Effector CD8-positive, alpha-beta T cell (primary cell): ENCODE results near the gene DCAF5.
"Not testable (repeated sequence)": the region's sequence is repeated elsewhere in the genome, so short reads cannot be mapped to it uniquely, and the experiment has no call there.

Experiments
- DNase-seq: peaks from one replicate; lab custom pipeline; 2025; lab: John Stamatoyannopoulos, UW
- total RNA-seq, 4 experiments: gene quantifications; one replicate each; lab custom pipeline; 2026; lab: John Stamatoyannopoulos, UW

Gene DCAF5
- 106 to 133 (median 118) reads per million in 4 experiments for total RNA-seq

- peak; percentile 81 for DNase-seq
These were observed at the start of gene DCAF5 for GRCh38 chr14:69152902-69153151. Gene DCAF5 (minus strand): TSS chr14:69153119. CDS start chr14:69152978, 141 bp downstream.

- no peak for DNase-seq
These were observed 46.9 kb upstream of the DCAF5 start for GRCh38 chr14:69199786-69200185.

- no peak for DNase-seq
These were observed 40.8 kb upstream of the DCAF5 start for GRCh38 chr14:69193721-69194120.

- DNase-seq: peak; percentile 41
These were observed 38.6 kb upstream of the DCAF5 start, which contains the start of gene EXD2 for GRCh38 chr14:69191340-69192111. Gene EXD2 (plus strand): TSS chr14:69191498. CDS start chr14:69209471, 17,973 bp downstream.

DNA sequence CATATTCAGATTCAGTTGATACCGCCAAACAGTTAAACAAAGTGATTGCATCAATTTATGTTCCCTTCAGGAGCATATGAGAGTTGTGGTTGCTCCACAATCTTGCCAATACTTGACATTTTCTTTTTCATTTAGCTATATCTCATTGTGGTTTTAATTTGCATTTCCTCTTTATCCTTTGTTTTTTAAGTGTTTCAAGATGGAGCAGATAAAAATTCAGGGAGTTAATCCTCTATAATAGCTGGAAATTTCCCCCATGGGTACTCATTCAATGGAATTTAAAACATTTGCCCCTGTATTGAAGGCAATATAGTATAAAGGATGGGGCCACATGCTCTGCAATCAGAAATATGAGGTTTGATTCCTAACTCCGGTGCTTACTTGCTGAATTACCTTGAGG lies 37.3 kb upstream of the DCAF5 start:
- DNase-seq: no peak

- no peak for DNase-seq
These were observed 30.8 kb upstream of the DCAF5 start for GRCh38 chr14:69183735-69184134.

DNA sequence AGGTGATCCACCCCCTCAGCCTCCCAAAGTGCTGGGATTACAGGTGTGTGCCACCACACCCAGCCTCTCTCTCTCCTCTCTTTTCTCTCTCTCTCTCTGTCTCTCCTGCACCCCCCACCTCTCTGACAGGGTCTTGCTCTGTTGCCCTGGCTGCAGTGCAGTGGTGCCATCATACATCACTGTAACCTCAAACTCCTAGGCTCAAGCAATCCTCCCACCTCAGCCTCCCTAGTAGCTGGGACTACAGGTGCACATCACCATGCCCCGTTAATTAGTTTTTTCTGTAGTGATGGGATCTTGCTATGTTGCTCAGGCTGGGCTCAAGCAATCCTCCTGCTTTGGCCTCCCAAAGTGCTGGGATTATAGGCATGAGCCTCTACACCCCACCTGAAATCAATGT lies 29.7 kb upstream of the DCAF5 start:
- not testable (repeated sequence) for DNase-seq

DNA sequence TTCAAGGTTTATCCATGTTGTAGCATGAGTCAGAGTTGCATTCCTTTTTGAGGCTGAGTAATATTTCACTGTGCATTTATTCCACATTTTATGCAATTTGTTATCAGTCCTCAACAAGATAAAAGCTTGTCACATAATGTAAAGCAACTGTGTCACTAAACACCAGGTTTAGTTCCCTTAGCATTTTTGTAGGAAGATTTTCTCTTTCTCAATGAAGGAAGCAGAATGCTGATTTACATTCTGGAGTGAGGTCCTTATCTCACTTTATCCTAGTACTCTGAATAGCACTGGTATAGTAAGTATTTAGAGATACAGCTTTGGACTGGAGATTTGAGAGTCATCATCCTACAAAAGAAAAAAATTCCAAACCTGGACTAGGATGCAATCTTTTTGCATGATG lies 28.6 kb upstream of the DCAF5 start:
- no peak for DNase-seq

GRCh38 chr14:69175130-69175529 lies 22.2 kb upstream of the DCAF5 start:
- no peak for DNase-seq

GRCh38 chr14:69171569-69171968 lies 18.6 kb upstream of the DCAF5 start:
- no peak for DNase-seq

GRCh38 chr14:69170839-69171238 lies 17.9 kb upstream of the DCAF5 start:
- DNase-seq: no peak

GRCh38 chr14:69165787-69166186 lies 12.9 kb upstream of the DCAF5 start:
- not testable (repeated sequence) for DNase-seq

GRCh38 chr14:69161590-69161989 lies 8.7 kb upstream of the DCAF5 start:
- no peak for DNase-seq

GRCh38 chr14:69156224-69156623 lies 3.3 kb upstream of the DCAF5 start:
- DNase-seq: no peak

GRCh38 chr14:69154779-69155178 lies 1.9 kb upstream of the DCAF5 start:
- DNase-seq: no peak

DNA sequence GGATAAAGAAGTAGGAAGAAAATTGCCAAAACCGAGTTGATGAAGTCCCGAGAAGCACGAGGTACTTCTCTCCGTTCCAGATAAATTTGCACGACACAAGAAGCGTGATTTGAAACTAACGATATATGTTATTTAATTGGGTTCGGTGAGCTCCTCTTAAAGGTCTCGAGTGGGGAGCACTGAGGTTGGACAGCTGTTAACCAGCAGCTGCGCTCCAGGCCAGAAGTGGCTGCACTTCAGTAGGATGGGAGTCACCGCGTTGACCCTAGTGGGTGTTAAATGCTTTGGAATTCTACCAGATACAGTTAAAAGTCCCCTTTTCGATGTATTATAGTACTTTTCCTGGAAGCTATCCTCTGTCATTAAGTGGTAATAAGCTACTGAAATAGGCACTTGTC lies 953 bp upstream of the DCAF5 start:
- DNase-seq: no peak

- no peak for DNase-seq
These were observed 393 bp upstream of the DCAF5 start for GRCh38 chr14:69153152-69153872.

GRCh38 chr14:69152181-69152901 lies 578 bp downstream of the DCAF5 start:
- peak; percentile 55 for DNase-seq

DNA sequence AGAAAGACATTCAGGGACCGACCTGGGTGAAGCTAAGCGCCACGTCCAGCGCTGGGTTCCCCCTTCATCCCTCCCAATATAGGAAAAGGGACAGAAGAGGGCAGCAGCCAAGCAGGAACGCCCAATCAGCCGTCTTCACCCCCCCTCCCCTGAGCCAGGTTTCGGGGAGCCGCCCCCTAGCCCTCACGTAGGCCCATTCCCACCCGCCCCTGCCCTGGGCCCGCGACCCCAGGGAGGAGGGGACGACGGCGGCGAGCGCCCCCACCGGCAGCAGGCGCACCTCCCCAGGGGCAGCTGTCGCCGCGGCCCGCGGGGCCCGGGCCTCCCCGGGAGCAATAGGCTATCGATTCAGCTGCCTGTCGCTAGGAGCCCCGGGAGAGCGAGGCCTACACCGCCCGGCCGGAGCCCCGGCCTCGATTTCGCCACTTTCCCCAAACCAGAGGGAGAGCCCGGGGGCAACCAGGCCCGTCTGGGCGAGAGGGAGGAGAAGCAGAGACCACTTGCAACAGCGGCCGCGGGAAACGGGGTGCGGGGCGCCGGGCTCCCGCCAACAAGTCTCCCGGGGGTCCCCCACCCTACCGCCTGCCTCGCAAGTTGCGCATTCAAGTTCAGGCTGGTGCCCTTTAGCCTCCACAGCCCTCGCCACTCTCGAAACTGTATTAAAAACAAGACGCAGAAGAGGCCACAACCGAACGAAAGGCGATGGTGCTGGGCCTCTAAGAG lies 1.3 kb downstream of the DCAF5 start:
- DNase-seq: peak; percentile 74

DNA sequence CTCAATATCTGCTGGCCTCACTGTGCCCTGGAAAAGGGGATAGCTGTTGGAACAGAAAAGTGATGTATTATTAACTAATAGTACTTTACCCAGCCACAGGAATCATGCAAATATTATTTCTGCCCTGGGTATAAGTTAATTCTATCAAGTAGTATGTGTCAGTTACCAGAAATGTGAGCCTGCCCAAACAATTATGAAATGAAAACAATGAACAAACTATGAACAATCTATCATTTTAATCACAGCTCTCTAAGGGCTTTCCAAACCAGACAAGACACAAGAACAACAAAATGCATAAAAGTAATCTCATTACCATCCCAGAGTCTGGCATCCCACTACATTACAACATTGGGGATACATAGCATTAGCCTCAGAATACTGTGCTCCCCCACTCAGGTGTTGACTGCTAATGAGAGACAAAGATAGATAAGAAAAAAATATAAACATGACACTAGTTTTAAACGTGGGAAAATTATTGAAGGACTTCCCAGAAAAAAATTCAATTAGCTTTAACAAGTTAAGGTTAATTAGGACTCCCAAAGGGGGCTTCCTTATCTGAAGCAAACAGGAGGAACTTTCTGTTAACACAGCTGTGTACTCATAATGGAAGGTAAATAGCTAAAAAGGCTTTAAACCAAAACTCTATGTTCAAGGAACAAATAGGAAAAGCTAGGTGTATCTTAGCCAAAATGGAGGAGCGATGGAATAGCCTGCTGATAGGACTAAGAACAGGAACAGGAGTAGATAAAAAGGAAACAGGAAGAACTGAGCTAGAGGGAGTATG lies 3.3 kb downstream of the DCAF5 start:
- DNase-seq: no peak

DNA sequence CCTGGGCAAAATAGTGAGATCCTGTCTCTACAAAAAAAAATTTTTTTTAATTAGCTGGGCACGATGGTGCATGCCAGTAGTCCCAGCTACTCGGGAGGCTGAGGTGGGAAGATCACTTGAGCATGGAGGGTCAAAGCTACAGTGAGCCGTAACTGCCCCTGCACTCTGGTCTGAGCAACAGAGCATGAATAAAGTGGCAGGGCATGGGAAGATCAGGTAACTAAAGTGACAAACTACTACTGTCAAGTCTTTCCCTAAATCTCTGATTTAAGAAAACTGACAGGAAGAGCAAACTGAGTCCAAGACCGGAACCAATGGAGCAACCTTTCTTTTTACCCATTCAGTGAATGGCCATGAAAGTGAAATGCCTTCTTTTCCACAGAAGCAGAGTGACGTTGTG lies 10.8 kb downstream of the DCAF5 start:
- no peak for DNase-seq
